DOHH2 (cell line): Measurements from ENCODE around the gene DLD.

Experiments
- H3F3A ChIP-seq: fragments of 200-600 bp; sonication (generic), shearing (Covaris generic); 2 replicates; pipeline ENCODE4 v1.6.0; 2016; ENCODE audit warnings: antibody characterized with exemption, mild to moderate bottlenecking; ENCODE audit not compliant: control insufficient read depth, insufficient read depth
- H3K27ac ChIP-seq: fragments of 200-600 bp; sonication (generic); 2 replicates; pipeline ENCODE4 v1.5.1; 2014; ENCODE audit warnings: low read depth, mild to moderate bottlenecking, low read length, moderate library complexity
- H3K27me3 ChIP-seq: fragments of 200-600 bp; sonication (generic); 2 replicates; pipeline ENCODE4 v1.6.1; 2014; ENCODE audit warnings: mild to moderate bottlenecking, low read length, mixed read lengths; ENCODE audit not compliant: control insufficient read depth
- H3K36me3 ChIP-seq: fragments of 200-600 bp; sonication (generic); 2 replicates; pipeline ENCODE4 v1.6.1; 2014; ENCODE audit warnings: mild to moderate bottlenecking, low read length, moderate library complexity, mixed read lengths; ENCODE audit not compliant: control insufficient read depth
- H3K4me1 ChIP-seq: fragments of 200-600 bp; sonication (generic); 2 replicates; pipeline ENCODE4 v1.6.1; 2014; ENCODE audit warnings: mild to moderate bottlenecking, low read length, mixed read lengths; ENCODE audit not compliant: control insufficient read depth
- H3K4me2 ChIP-seq: fragments of 200-600 bp; sonication (generic); 2 replicates; pipeline ENCODE4 v1.6.0; 2014; ENCODE audit warnings: mild to moderate bottlenecking, low read length, moderate library complexity
- H3K4me3 ChIP-seq: fragments of 200-600 bp; sonication (generic); 2 replicates; pipeline ENCODE4 v1.5.1; 2014; ENCODE audit warnings: mild to moderate bottlenecking, low read length, mixed read lengths
- H3K79me2 ChIP-seq: fragments of 200-600 bp; sonication (generic); 2 replicates; pipeline ENCODE4 v1.6.1; 2014; ENCODE audit warnings: mild to moderate bottlenecking, low read length, mixed read lengths; ENCODE audit not compliant: control insufficient read depth
- H3K9me2 ChIP-seq: fragments of 200-600 bp; sonication (generic); replicated peaks from 2 replicates; pipeline ENCODE4 v1.6.1; 2014; ENCODE audit warnings: mild to moderate bottlenecking, low read length, mixed read lengths; ENCODE audit not compliant: control insufficient read depth
- H3K9me3 ChIP-seq: fragments of 200-600 bp; sonication (generic); 2 replicates; pipeline ENCODE4 v1.6.1; 2014; ENCODE audit warnings: antibody characterized with exemption, low read length, mixed read lengths; ENCODE audit not compliant: control insufficient read depth, insufficient read depth
- H4K20me1 ChIP-seq: fragments of 200-600 bp; sonication (generic); 2 replicates; pipeline ENCODE4 v1.6.0; 2014; ENCODE audit warnings: low read depth, mild to moderate bottlenecking, antibody characterized with exemption, low read length, moderate library complexity; ENCODE audit not compliant: control insufficient read depth, insufficient read depth
- CTCF ChIP-seq: fragments of 200-600 bp; sonication (generic); IDR thresholded peaks from one replicate; pipeline ENCODE4 v1.5.1; 2014; ENCODE audit warnings: antibody characterized with exemption, mild to moderate bottlenecking, low read depth, low read length; ENCODE audit not compliant: poor library complexity, severe bottlenecking
- EZH2phosphoT487 ChIP-seq: fragments of 200-600 bp; sonication (generic); IDR thresholded peaks from 2 replicates; pipeline ENCODE4 v1.6.1; 2017; ENCODE audit warnings: borderline replicate concordance, mild to moderate bottlenecking, antibody characterized with exemption, low read length, moderate library complexity, mixed read lengths

The DLD gene

GRCh38 chr7:107856806-107857540 is 34.0 kb upstream of the DLD start:
- no peaks in the 10 kb centered on the region for H3K4me1 ChIP-seq
- H3F3A ChIP-seq = no peaks in the 10 kb centered on the region
- H3K4me3 ChIP-seq = no peak overlapping the region
- no peak overlapping the region for H3K27ac ChIP-seq
- peaks cover 7% of the 10 kb centered on the region for H3K27me3 ChIP-seq
- H4K20me1 ChIP-seq = no peaks in the 10 kb centered on the region
- no peak overlapping the region for H3K4me2 ChIP-seq
- TF ChIP-seq CTCF (no peak), EZH2phosphoT487 (no peak)
- no peaks in the 10 kb centered on the region for H3K9me2 ChIP-seq
- no peaks in the 10 kb centered on the region for H3K9me3 ChIP-seq
- H3K79me2 ChIP-seq = no peaks in the 10 kb centered on the region
- H3K36me3 ChIP-seq = no peaks in the 10 kb centered on the region

- Histone ChIP-seq H3K9me2 (no peaks in the 10 kb centered on the region), H4K20me1 (no peaks in the 10 kb centered on the region), H3K9me3 (no peaks in the 10 kb centered on the region), H3K27ac (no peak overlapping the region), H3K4me3 (no peak overlapping the region), H3K27me3 (peaks cover 4% of the 10 kb centered on the region), H3F3A (no peaks in the 10 kb centered on the region), H3K4me1 (no peaks in the 10 kb centered on the region), H3K36me3 (no peaks in the 10 kb centered on the region), H3K79me2 (no peaks in the 10 kb centered on the region), H3K4me2 (no peak overlapping the region)
- TF ChIP-seq EZH2phosphoT487 = no peak
- no peak for TF ChIP-seq CTCF
Observed at GRCh38 chr7:107857541-107857912, 33.5 kb upstream of the DLD start.

- no peak overlapping the region for H3K4me2 ChIP-seq
- no peaks in the 10 kb centered on the region for H4K20me1 ChIP-seq
- no peaks in the 10 kb centered on the region for H3K9me2 ChIP-seq
- no peaks in the 10 kb centered on the region for H3K4me1 ChIP-seq
- H3K9me3 ChIP-seq = no peaks in the 10 kb centered on the region
- H3K79me2 ChIP-seq = no peaks in the 10 kb centered on the region
- no peaks in the 10 kb centered on the region for H3F3A ChIP-seq
- no peak for TF ChIP-seq EZH2phosphoT487
- TF ChIP-seq CTCF = no peak
- H3K36me3 ChIP-seq = no peaks in the 10 kb centered on the region
- H3K27ac ChIP-seq = no peak overlapping the region
- no peak overlapping the region for H3K4me3 ChIP-seq
- peaks cover 4% of the 10 kb centered on the region for H3K27me3 ChIP-seq
Observed at GRCh38 chr7:107858280-107858679, 32.7 kb upstream of the DLD start.
